Right renal cortex interstitium (tissue), 3 donors: ENCODE measurements around the gene ST13. TPM values are rescaled to one million over a fixed set of nuclear protein-coding genes. Genes with fewer than 3 reads are reported as not detected.
"Not testable (repeated sequence)": the region's sequence is repeated elsewhere in the genome, so short reads cannot be mapped to it uniquely, and the experiment has no call there.

Experiments used
- DNase-seq, 3 donors: peaks; one replicate each; pipeline ENCODE4 v3.0.0-alpha.2; 2013; ENCODE audit warnings: low read depth in 3 of 3, low spot score in 2 of 3
- polyA plus RNA-seq, 3 donors: library from polyadenylated mRNA; unstranded; fragments of 120-200 nt; gene quantifications; one replicate each; pipeline ENCODE4 v1.2.1, GENCODE V29; 2013; ENCODE audit not compliant: insufficient read length in 3 of 3

The ST13 gene
- polyA plus RNA-seq = 100 to 1,000 TPM; 702 to 764 (median 731) TPM

- peak; percentile 94 to 95 (median 94) for DNase-seq
These were observed at the start of gene ST13, which contains the start of gene XPNPEP3 for GRCh38 chr22:40856513-40857308. Gene ST13 (minus strand): TSS chr22:40856639. CDS start chr22:40856540, 99 bp downstream. Gene XPNPEP3 (plus strand): TSS chr22:40857148. CDS start chr22:40857182, 34 bp downstream.

- DNase-seq = no peak
These were observed 47.7 kb upstream of the ST13 start for GRCh38 chr22:40904101-40904500.

DNA sequence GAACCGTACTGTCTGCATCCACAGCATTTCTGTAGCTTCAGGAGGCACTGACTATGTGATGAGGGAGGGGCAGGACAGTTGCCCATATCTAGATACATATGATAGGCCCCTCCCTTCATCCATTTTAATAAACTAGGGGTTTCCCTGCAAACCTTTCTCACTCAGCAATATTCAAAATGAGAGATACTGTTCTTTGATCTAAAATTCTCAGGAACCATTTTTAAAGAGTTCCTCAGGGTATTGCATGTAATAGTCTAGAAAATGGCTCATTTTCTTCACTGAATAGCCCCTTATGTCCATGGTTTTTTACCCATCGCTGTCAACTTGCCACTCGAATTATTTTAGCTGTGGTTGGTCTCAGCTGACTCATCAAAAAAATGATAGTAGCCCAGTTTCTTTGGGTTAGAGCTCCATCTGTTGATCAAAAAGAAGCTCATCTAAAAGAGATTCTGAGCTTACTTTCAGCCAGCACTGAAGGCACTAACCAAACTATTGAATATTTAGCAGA, 42.5 kb upstream of the ST13 start:
- DNase-seq = peak in 2 of 3 donors; percentile 27 to 29

DNA sequence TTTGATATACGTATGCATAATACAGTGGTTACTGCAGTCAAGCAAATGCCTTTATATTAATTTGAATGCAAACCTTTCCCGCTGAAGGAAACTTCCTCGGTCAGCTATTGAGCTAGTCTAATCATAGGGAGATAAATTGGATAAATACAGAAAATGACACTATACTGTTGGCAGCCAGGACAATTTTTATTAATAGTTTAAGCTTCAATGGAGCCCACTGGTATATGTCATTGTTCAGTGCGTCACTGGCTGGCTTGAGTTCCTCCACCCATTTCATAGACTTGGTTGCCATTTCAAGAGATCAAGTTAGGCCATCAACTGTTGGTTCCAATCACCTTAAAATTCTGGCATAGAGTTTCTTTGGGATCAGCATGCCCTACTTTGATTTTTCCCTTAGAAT, 38.0 kb upstream of the ST13 start:
- DNase-seq = no peak

DNA sequence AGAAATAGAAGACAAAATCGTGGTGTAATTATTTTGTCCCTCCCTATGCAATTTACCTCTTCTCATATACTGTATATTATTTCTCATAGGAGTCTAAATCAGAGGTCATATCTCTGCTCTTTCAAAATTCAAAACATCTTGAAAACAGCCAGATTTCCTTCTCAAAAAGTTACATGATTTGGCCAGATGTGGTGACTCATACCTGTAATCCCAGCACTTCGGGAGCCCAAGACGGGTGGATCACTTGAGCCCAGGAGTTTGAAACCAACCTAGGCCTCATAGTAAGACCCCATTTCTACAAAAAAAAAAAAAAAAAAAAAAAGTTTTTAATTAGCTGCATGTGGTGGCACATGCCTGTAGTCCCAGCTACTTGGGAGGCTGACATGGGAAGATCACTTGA, 34.4 kb upstream of the ST13 start:
- no peak for DNase-seq

DNA sequence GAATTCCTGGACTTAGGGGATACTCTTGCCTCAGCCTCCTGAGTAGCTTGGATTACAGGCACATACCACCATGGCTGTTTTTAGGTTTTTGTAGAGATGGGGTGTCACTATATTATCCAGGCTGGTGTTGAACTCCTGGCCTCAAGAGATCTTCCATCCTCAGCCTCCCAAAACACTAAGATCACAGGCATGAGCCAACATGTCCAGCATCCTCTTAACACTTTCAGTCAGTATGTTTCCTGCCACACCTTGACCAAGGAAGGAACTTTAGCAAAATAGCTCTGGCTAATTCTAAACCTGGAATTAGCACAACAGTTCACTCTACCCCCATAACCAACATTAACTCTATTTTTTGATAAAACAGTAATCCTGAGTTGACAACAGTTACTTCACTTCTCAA, 32.7 kb upstream of the ST13 start:
- no peak for DNase-seq

DNA sequence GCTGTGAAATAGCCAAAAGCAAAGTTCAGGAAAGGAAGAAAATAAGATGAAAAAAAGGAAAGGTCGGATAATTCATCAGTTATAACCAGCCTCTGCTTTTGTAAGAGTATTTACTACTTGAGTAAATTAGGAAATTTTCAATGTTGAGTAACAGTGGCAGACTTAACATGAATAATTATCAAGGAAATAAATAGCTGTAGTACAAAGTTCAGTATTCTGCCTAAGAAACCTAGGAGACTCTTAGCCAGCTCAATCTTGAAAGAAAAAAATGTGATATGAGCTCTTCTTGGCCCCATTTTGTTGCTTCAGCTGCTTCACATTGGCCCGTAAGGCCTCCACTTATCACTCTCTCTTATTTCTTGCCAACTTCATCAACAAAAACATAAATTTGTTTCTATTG, 22.5 kb upstream of the ST13 start:
- DNase-seq = no peak

- no peak for DNase-seq
These were observed 21.0 kb upstream of the ST13 start for GRCh38 chr22:40877488-40877887.

GRCh38 chr22:40876907-40877306, 20.5 kb upstream of the ST13 start:
- DNase-seq = no peak

DNA sequence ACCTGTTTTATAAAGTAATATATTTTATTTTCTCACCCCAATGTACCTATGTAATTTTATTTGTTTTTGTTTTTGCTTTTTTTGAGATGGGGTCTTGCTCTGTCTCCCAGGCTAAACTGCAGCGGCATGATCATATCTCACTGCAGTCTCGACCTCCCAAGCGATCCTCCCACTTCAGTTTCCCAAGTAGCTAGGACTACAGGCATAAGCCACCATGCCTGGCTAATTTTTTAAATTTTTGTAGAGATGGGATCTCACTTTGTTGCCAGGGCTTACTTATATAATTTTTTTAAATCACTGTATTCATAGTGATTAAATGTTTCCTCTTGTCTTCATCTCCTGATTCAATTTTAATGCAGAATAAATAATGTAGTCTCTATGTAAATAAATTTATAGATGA, 18.7 kb upstream of the ST13 start:
- no peak for DNase-seq

DNA sequence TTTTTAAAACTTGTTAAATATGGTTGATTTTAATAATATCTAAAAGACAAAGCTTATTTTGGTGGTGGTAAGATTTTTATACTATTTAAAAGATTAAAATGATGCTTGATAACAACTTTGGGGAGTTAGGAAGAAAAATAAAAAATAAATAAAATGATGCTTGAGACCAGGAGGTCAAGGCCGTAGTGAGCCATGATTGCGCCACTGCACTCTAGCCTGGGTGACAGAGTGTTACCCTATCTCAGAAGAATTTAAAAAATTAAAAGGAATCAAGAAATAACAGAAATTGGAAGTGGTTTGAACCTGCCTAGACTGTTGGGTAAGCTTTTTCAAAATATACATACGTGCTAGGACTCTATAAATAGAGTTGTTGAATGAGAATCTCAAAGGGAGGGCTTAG, 17.6 kb upstream of the ST13 start:
- no peak for DNase-seq

- not testable (repeated sequence) for DNase-seq
These were observed 11.9 kb upstream of the ST13 start for GRCh38 chr22:40868379-40868778.

- DNase-seq = no peak
These were observed 10.7 kb upstream of the ST13 start for GRCh38 chr22:40867109-40867508.

DNA sequence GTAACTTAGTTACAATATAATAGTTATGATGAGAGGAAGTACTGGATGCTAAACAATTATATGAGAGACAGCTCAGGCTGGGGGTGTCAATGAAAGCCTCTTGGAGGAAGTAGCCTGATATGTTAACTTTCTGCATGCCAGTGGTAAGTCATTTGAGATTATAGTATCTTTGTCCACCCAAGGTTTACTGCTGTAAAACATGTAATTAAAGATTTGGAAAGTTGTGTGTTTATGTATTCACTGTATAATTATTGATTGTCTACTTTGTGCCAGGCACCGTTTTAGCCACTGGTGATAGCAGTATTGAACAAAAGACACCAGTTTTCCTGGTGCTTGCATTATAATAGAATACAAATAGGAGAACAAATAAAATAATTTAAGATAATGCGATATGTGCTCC, 6.1 kb upstream of the ST13 start:
- no peak for DNase-seq

- DNase-seq = no peak
These were observed 5.6 kb upstream of the ST13 start, which contains the start of gene DNAJB7 for GRCh38 chr22:40862013-40862412. Gene DNAJB7 (minus strand): TSS chr22:40862113. CDS start chr22:40861994, 119 bp downstream.

DNA sequence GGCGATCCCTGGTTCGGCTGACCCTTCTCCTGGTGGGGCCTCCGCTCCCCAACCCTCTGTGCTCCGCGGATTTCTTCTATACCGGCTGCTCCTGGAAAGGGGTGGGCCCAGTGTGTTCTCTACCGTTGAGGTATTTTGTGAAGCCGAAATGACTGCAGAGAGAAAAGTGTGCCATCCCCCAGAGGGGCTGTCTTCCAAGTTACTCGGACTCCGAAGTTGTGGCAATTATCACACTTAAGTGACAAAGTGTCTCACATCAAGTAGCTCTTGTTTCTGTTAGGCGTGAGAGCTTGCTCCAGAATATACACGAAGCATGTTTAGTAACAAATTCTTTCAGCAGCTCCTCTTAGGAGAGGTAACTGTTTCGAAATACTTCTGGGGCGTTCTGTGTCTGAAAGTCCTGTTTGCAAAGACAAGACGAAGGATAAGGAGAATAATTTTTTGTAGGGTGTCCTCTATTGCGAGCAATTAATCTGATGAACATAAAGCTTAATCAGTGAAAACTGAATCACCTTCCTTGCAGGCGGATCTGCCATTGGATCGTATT, 943 bp upstream of the ST13 start:
- DNase-seq = peak in 1 of 3 donors; percentile 15

DNA sequence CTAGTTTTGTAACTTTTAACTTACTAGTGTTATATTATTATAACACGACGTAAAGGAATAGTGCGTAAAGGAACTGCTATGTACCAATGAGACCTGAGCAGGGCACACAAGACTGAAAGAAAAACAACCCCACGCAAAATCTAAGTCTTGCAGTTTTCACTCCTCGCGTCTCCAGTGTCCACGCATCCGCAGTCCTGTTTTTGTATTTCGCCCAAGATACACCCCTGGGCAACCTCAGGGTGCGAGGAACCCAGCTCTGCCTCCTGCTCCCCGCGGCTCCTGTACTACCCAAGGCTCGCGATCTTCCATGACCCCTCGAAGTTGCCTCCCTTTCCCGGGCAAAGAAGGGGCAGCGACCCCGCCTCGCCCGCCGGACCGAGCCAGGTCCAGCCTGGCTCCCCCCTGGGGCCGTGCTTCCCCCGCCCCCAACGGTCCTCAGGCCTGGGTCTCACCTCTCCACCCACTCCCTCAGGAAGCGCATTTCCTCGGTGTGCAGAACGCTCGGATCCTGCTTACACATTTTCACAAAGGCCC, 393 bp downstream of the ST13 start:
- peak in 1 of 3 donors; percentile 17 for DNase-seq

- no peak for DNase-seq
These were observed 1.1 kb downstream of the ST13 start for GRCh38 chr22:40855071-40855978.

- no peak for DNase-seq
These were observed 2.5 kb downstream of the ST13 start for GRCh38 chr22:40853961-40854360.

GRCh38 chr22:40853333-40853732, 3.1 kb downstream of the ST13 start:
- DNase-seq = no peak

- DNase-seq = not testable (repeated sequence)
These were observed 10.6 kb downstream of the ST13 start for GRCh38 chr22:40845816-40846215.
